IPS-18a (cell line): Measurements from ENCODE around the gene LRR1.
"Not testable (repeated sequence)": the region's sequence is repeated elsewhere in the genome, so short reads cannot be mapped to it uniquely, and the experiment has no call there.

Experiments
- H3K27ac ChIP-seq: one replicate; pipeline ENCODE4 v1.5.1; 2013; ENCODE audit warnings: low read length
- H3K27me3 ChIP-seq: one replicate; pipeline ENCODE4 v1.6.1; 2013; ENCODE audit warnings: mild to moderate bottlenecking, low read length; ENCODE audit not compliant: control insufficient read depth, insufficient read depth
- H3K36me3 ChIP-seq: one replicate; pipeline ENCODE4 v1.6.1; 2013; ENCODE audit warnings: low read depth, low read length; ENCODE audit not compliant: control insufficient read depth
- H3K4me1 ChIP-seq: one replicate; pipeline ENCODE4 v1.6.1; 2013; ENCODE audit warnings: low read depth, low read length; ENCODE audit not compliant: control insufficient read depth
- H3K4me3 ChIP-seq: one replicate; pipeline ENCODE4 v1.5.1; 2013; ENCODE audit warnings: low read length
- H3K9ac ChIP-seq: one replicate; pipeline ENCODE4 v1.6.1; 2013; ENCODE audit warnings: mild to moderate bottlenecking, low read length, moderate library complexity
- H3K9me3 ChIP-seq: one replicate; pipeline ENCODE4 v1.6.1; 2013; ENCODE audit warnings: low read depth, low read length; ENCODE audit not compliant: control insufficient read depth

LRR1 gene

GRCh38 chr14:49589387-49589786 lies 9.4 kb upstream of the LRR1 start:
- Histone ChIP-seq H3K36me3 (peaks cover 5% of the 10 kb centered on the region), H3K27ac (no peak overlapping the region), H3K4me3 (no peak overlapping the region), H3K27me3 (no peaks in the 10 kb centered on the region), H3K9ac (no peak overlapping the region), H3K4me1 (no peaks in the 10 kb centered on the region), H3K9me3 (no peaks in the 10 kb centered on the region)

- H3K27me3 ChIP-seq: no peaks in the 10 kb centered on the region
Measured at GRCh38 chr14:49593016-49593415, 5.7 kb upstream of the LRR1 start.

GRCh38 chr14:49594347-49595091 lies 4.2 kb upstream of the LRR1 start:
- no peaks in the 10 kb centered on the region for H3K27me3 ChIP-seq
- no peak overlapping the region for H3K27ac ChIP-seq
- H3K4me3 ChIP-seq: no peak overlapping the region
- H3K9me3 ChIP-seq: no peaks in the 10 kb centered on the region
- no peak overlapping the region for H3K9ac ChIP-seq
- H3K36me3 ChIP-seq: no peaks in the 10 kb centered on the region
- no peaks in the 10 kb centered on the region for H3K4me1 ChIP-seq

More at GRCh38 chr14:49593016-49593415, 5.7 kb upstream of the LRR1 start:
- Histone ChIP-seq H3K36me3 (no peaks in the 10 kb centered on the region), H3K4me3 (no peak overlapping the region), H3K9ac (no peak overlapping the region), H3K9me3 (no peaks in the 10 kb centered on the region), H3K4me1 (no peaks in the 10 kb centered on the region), H3K27ac (no peak overlapping the region)

DNA sequence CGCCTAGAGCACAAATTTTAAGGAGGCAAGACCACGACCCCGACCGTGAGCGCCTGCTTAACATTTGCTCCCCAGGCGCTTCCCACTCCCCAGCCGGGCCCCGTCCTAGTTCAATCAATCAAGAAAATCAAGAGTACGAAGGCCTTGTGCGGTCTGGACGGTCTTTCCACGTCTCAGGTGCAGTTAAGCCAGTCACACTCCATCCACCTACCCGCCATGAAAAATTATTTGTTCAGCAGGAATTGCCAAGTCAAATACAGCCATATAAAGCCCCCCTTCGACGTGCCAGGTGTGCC lies 603 bp upstream of the LRR1 start:
- Histone ChIP-seq H3K4me3 (peak overlapping the region; percentile 99), H3K9me3 (no peaks in the 10 kb centered on the region), H3K27ac (peak overlapping the region; percentile 66), H3K9ac (peak overlapping the region; percentile 95), H3K36me3 (peaks cover 10% of the 10 kb centered on the region), H3K27me3 (no peaks in the 10 kb centered on the region), H3K4me1 (no peaks in the 10 kb centered on the region)

GRCh38 chr14:49607583-49607982 lies 8.8 kb downstream of the LRR1 start:
- no peaks in the 10 kb centered on the region for H3K27me3 ChIP-seq
- peaks cover 41% of the 10 kb centered on the region for H3K36me3 ChIP-seq

GRCh38 chr14:49612251-49612650 lies 13.5 kb downstream of the LRR1 start:
- Histone ChIP-seq H3K9me3 (no peaks in the 10 kb centered on the region), H3K27me3 (no peaks in the 10 kb centered on the region), H3K4me1 (no peaks in the 10 kb centered on the region), H3K36me3 (peaks cover 18% of the 10 kb centered on the region), H3K4me3 (no peak overlapping the region), H3K27ac (no peak overlapping the region), H3K9ac (no peak overlapping the region)

More at GRCh38 chr14:49607583-49607982, 8.8 kb downstream of the LRR1 start:
- no peaks in the 10 kb centered on the region for H3K9me3 ChIP-seq
- no peak overlapping the region for H3K27ac ChIP-seq
- H3K4me3 ChIP-seq: no peak overlapping the region
- no peak overlapping the region for H3K9ac ChIP-seq
- no peaks in the 10 kb centered on the region for H3K4me1 ChIP-seq

GRCh38 chr14:49612671-49613070 lies 13.9 kb downstream of the LRR1 start:
- H3K36me3 ChIP-seq: peaks cover 17% of the 10 kb centered on the region
- H3K27me3 ChIP-seq: no peaks in the 10 kb centered on the region
- H3K4me1 ChIP-seq: no peaks in the 10 kb centered on the region
- H3K9ac ChIP-seq: no peak overlapping the region
- H3K27ac ChIP-seq: no peak overlapping the region
- H3K4me3 ChIP-seq: no peak overlapping the region
- H3K9me3 ChIP-seq: no peaks in the 10 kb centered on the region

- H3K9ac ChIP-seq: no peak overlapping the region
- H3K4me1 ChIP-seq: no peaks in the 10 kb centered on the region
- H3K27ac ChIP-seq: no peak overlapping the region
- H3K9me3 ChIP-seq: no peaks in the 10 kb centered on the region
- no peak overlapping the region for H3K4me3 ChIP-seq
- H3K36me3 ChIP-seq: peaks cover 27% of the 10 kb centered on the region
- H3K27me3 ChIP-seq: no peaks in the 10 kb centered on the region
Measured at GRCh38 chr14:49614196-49614595, 15.5 kb downstream of the LRR1 start.

- Histone ChIP-seq H3K9ac (no peak overlapping the region), H3K9me3 (no peaks in the 10 kb centered on the region), H3K4me1 (no peaks in the 10 kb centered on the region), H3K36me3 (peaks cover 23% of the 10 kb centered on the region), H3K4me3 (no peak overlapping the region), H3K27ac (no peak overlapping the region), H3K27me3 (no peaks in the 10 kb centered on the region)
Measured at GRCh38 chr14:49615776-49616175, 17.0 kb downstream of the LRR1 start.

DNA sequence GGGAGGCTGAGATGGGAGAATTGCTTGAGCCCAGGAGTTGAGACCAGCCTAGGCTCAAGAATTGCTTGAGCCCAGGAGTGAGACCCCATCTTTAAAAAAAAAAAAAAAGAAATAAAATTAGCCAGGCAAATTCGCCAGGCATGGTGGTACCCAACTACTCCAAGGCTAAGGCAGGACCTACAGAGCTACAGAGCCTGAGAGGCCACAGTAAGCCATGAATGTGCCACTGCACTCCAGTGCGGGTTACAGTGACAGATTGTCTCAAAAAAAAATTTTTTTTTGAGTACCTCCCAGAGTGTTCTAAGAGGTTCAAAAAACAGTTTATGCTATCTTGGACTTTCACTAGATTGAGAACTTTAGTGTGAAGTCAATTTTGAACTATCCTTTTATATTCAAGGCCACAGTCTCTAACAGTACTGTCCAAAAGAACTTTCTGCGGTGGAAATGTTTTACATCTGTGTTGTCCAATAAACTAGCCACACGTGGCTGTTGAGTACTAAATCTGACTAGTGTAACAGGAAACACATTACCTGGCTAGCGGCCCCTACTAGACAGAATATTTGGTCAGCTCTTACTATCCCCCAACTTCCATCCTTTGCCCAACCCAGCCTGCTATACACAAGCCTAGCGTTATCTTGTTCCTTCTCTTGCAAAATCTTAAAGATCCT lies 19.2 kb downstream of the LRR1 start:
- no peaks in the 10 kb centered on the region for H3K9me3 ChIP-seq
- H3K27me3 ChIP-seq: no peaks in the 10 kb centered on the region
- H3K4me1 ChIP-seq: peaks cover 11% of the 10 kb centered on the region
- H3K4me3 ChIP-seq: no peak overlapping the region
- peaks cover 23% of the 10 kb centered on the region for H3K36me3 ChIP-seq
- no peak overlapping the region for H3K9ac ChIP-seq
- no peak overlapping the region for H3K27ac ChIP-seq

DNA sequence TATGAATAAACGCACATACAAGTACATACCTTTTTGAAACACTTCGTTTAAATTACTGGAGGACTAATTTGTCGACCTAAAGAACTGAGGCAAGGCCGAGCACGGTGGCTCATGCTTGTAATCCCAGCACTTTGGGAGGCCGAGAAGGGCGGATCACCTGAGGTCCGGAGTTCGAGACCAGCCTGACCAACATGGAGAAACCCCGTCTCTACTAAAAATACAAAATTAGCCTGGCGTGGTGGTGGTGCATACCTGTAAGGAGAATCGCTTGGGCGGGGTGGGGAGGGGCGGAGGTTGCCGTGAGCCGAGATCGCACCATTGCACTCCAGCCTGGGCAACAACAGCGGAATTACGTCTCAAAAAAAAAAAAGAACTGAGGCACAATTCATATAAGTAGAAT lies 20.5 kb downstream of the LRR1 start:
- not testable (repeated sequence) for H3K27me3 ChIP-seq, H3K9me3 ChIP-seq, H3K27ac ChIP-seq
- Histone ChIP-seq H3K36me3 (peaks cover 24% of the 10 kb centered on the region), H3K4me1 (peaks cover 11% of the 10 kb centered on the region), H3K9ac (peak overlapping the region; percentile 87), H3K4me3 (peak overlapping the region; percentile 91)

DNA sequence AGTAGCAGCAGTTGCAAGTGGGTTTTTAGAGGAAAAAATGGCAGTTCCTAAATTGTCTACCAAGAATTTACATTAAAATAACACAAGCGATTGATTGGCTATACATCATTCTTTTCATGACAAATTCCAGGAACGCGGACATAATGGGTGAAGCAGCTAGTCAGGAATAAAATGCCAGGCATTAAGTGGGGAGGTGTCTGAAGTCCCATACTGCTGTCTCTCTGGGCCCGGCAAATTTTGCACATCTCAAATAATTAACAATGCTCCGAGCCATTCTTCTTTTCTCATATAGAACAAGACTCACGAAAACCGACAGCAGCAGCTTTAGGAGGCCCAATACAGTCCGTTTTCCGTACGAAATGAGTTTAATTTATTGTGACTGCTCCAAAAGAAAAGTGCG lies 21.0 kb downstream of the LRR1 start:
- H3K9ac ChIP-seq: peak overlapping the region; percentile 87
- H3K4me1 ChIP-seq: peaks cover 11% of the 10 kb centered on the region
- peak overlapping the region; percentile 91 for H3K4me3 ChIP-seq
- H3K27me3 ChIP-seq: no peaks in the 10 kb centered on the region
- peaks cover 23% of the 10 kb centered on the region for H3K36me3 ChIP-seq
- no peaks in the 10 kb centered on the region for H3K9me3 ChIP-seq
- H3K27ac ChIP-seq: no peak overlapping the region
